Measurements from ENCODE around the gene CUX1.

DNA sequence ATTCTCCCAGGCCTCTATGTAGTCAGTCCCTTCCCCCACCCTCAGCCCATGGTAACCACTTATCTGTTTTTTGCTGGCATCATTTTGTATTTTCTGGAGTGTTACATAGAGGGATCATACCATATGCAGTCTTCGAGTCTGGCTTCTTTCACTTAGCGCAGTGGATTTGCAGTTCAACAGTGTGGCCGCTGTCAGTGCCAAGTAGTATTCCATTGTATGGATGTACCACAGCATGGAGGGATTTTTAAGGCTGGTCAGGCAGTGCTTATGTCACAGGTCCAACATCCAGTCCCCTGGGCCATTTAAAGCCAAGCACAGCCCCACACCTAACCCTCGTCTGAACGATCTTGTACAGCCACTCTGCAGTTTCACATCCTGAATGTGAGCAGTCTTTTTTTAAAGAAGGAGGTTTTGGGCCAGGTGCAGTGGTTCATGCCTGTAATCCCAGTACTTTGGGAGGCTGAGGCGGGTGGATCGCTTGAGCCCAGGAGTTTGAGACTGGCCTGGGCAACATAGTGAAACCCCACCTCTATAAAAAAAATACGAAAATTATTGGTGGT lies 121.8 kb downstream of the CUX1 start:
- TF ChIP-seq, protein P1, sequence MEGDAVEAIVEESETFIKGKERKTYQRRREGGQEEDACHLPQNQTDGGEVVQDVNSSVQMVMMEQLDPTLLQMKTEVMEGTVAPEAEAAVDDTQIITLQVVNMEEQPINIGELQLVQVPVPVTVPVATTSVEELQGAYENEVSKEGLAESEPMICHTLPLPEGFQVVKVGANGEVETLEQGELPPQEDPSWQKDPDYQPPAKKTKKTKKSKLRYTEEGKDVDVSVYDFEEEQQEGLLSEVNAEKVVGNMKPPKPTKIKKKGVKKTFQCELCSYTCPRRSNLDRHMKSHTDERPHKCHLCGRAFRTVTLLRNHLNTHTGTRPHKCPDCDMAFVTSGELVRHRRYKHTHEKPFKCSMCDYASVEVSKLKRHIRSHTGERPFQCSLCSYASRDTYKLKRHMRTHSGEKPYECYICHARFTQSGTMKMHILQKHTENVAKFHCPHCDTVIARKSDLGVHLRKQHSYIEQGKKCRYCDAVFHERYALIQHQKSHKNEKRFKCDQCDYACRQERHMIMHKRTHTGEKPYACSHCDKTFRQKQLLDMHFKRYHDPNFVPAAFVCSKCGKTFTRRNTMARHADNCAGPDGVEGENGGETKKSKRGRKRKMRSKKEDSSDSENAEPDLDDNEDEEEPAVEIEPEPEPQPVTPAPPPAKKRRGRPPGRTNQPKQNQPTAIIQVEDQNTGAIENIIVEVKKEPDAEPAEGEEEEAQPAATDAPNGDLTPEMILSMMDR (IDR thresholded peaks at IDR 0.05) = no peak
- TF ChIP-seq POLR2A (IDR thresholded peaks at IDR 0.05) = no peak

All from esophagus squamous epithelium (tissue), 4 donors.